ENCODE measurements around the gene KCNJ18.
"Not testable (repeated sequence)": the region's sequence is repeated elsewhere in the genome, so short reads cannot be mapped to it uniquely, and the experiment has no call there.

Gene KCNJ18

DNA sequence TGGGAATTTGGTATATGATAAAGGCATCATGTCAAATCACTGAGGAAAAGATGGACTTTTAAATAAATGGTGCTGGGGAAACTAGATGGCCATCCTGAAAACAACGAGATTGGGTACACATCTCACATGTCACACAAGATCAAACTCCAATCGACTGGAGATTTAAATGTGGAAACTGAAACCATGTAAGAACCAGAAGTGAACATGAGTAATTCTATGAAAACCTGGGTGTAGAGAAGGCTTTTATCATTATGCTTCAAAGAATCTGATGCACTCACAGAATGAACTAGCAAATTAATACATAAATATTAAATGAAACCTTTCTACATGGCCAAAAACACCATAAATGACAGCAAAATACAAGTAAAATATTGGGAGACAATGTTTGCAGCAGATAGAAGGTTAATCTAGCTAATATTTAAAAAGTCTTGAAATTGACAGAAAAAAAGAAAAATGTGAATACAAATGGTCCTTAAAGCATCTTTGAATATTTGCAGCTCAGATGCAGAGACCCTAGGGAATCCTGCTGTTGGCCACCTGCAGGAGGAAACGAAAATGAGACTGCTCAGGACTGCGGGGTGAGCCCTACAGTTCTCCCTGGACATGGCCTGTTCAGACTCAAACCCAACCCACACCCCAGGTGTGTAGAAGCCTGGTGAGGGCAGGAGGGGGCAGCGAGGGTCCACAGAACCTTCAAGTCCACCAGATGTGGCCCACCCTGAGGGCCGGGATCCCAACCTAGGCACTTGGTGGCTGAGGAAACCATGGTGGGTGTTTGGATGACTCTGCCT is 32.1 kb downstream of the KCNJ18 start:
- not testable (repeated sequence) for DNase-seq (ENCODE audit: low read depth, low spot score)

DNA sequence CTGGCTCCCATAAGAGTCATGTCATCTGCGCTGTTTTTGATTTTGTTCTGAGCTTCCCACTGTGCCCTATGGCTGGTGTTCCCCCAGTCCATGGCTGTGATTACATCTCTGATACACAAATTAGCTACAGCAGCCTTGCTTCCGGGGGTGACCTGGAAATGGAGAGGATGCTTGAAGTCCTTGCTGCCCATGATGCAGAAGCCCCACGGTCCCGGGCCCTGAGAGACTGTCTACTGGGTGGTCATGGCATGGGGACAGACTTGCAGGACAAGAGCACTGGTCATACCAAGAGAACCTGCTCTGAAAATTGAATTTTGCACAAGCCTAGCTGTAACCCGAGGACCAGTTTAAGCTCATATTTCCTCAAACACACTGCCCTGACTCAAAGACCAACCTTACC is 38.8 kb downstream of the KCNJ18 start:
- not testable (repeated sequence) for DNase-seq (ENCODE audit: low read depth, low spot score)

GRCh38 chr17:21733931-21734330 is 41.6 kb downstream of the KCNJ18 start:
- DNase-seq (ENCODE audit: low read depth, low spot score): not testable (repeated sequence)

DNA sequence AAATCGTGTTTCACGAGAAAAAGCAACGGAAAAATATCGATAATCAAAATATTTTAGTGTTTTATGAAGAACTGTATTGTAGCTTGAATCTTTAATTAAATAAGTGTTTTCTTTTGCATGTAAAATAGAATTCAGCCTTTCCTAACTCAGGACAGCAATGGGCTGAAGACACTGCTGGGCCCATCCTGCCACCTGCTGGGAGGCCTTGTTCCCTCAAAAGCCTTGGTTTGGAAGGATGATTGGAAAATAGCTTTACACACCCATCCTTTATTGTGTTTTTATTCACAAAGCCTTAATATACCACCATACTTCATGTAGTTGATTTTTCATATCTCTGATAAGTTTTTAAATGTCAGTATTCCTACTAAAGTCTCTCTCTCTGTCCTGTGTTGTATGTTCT is 43.5 kb downstream of the KCNJ18 start:
- DNase-seq (ENCODE audit: low read depth, low spot score): not testable (repeated sequence)

- not testable (repeated sequence) for DNase-seq (ENCODE audit: low read depth, low spot score)
These were observed 44.8 kb downstream of the KCNJ18 start for GRCh38 chr17:21737015-21737580.

GRCh38 chr17:21738241-21738640 is 45.9 kb downstream of the KCNJ18 start:
- DNase-seq (ENCODE audit: low read depth, low spot score): not testable (repeated sequence)

DNA sequence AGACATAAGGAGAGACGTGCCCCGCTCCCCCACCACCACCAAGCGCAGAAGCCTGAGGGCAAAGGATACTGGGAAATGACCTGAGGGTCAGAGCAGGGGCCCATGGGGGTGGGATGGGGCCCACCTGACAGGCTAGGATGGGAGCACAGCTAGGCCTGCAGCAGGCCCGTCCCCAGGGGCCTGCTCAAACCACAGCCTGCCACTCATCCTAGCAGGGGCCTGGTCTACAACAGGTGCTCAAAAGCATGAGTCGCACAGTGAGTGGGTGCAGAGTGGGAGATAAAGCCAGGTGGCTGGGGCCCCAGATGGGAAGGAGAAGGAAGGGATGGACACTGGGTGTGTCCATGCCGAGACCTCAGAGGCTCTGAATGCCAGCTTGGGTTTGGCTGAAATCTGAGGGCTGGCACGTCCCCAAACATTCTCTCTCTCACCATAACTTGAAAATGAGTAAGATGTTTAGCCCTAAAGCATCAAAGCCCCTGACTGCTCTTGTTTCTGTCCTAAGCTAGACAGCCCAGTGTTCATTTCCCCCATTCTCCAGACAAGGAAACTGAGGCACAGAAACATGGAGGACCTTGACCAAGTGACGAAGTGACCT is 46.7 kb downstream of the KCNJ18 start:
- DNase-seq (ENCODE audit: low read depth, low spot score): not testable (repeated sequence)

- not testable (repeated sequence) for DNase-seq (ENCODE audit: low read depth, low spot score)
These were observed 47.2 kb downstream of the KCNJ18 start for GRCh38 chr17:21739485-21739884.

DNA sequence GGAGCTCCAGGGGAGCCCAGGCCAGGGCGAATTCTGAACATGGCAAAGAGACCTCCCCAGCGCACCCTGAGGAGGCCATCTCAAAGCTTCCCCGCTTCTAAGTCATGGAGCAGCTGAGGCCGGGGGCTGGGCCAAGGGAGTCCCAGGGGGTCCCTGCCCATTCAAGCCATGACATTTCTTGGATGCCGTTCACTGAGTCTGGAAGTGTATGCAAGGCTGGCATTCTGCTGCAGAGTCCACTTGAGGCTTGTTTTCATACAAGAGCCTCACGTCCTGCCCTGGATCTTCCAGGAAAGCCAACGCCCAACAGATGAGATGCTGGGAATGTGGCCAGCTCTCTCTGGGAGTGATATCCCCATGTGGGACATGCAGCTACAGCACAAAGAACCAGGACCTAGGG is 48.5 kb downstream of the KCNJ18 start:
- not testable (repeated sequence) for DNase-seq (ENCODE audit: low read depth, low spot score)

- DNase-seq (ENCODE audit: low read depth, low spot score): not testable (repeated sequence)
These were observed 49.2 kb downstream of the KCNJ18 start for GRCh38 chr17:21741520-21741919.

DNA sequence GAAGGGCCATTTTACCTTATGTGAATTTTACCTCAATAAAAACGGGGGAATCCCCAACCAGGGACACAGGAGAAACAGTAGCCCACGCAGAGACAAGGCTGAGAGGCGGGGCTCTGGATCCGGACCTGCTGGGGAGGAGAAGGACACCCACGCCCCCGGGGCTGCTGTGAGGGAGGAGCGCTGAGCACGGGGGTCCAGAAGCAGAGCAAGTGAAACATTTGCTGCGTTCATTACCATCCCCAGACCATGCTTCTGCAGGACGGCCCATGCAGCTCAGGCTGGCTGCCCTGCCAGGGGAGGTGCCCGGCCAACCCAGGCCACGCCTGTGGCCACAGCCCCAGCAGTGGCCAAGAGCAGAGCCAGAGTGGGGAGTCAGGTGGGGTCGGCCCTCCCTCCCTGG is 50.0 kb downstream of the KCNJ18 start:
- DNase-seq (ENCODE audit: low read depth, low spot score): no peak

DNA sequence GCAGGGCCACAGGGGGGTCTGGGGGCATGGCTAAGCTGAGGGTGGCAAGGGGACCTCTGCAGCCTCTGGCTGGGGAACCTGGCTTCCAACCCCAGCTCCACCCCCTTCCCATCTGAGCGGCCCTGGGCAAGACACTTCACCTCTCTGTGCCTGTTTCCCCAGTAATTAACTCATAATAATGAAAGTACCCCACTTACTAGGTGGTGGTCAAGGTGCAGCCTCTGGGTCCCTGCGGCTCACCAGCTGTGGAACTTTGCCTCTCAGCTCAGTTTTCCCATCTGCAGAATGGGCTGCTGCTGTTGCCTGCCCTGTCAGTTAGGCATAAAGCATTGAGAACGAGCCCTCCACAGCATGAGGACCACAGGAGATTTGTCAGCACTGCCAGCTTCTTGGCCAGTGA is 51.8 kb downstream of the KCNJ18 start:
- not testable (repeated sequence) for DNase-seq (ENCODE audit: low read depth, low spot score)

DNA sequence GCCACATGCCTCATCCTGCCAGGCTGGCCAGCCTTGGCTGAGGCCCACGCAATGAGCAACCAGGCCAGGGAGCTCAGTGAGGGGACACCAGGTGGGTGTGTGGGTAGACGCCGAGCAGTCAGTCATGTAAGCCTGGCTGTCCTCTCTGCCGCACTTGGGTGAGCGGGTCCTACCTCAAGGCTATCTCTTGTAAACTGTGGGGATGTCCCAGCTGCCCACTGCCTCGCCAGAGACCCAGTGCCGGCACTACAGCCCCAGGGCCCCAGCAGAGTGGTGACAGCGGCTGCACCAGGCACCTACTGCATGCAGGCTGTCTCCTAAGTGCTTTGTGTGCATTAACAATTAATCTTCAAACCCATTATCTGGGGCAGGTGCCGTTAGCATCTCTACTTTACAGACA is 52.3 kb downstream of the KCNJ18 start:
- not testable (repeated sequence) for DNase-seq (ENCODE audit: low read depth, low spot score)

GRCh38 chr17:21745385-21746054 is 53.2 kb downstream of the KCNJ18 start:
- DNase-seq (ENCODE audit: low read depth, low spot score): not testable (repeated sequence)

GRCh38 chr17:21746415-21746814 is 54.1 kb downstream of the KCNJ18 start:
- DNase-seq (ENCODE audit: low read depth, low spot score): not testable (repeated sequence)

- not testable (repeated sequence) for DNase-seq (ENCODE audit: low read depth, low spot score)
These were observed 55.0 kb downstream of the KCNJ18 start for GRCh38 chr17:21747195-21747915.

- not testable (repeated sequence) for DNase-seq (ENCODE audit: low read depth, low spot score)
These were observed 56.4 kb downstream of the KCNJ18 start for GRCh38 chr17:21748686-21749085.

- not testable (repeated sequence) for DNase-seq (ENCODE audit: low read depth, low spot score)
These were observed 57.6 kb downstream of the KCNJ18 start for GRCh38 chr17:21749696-21750531.

DNA sequence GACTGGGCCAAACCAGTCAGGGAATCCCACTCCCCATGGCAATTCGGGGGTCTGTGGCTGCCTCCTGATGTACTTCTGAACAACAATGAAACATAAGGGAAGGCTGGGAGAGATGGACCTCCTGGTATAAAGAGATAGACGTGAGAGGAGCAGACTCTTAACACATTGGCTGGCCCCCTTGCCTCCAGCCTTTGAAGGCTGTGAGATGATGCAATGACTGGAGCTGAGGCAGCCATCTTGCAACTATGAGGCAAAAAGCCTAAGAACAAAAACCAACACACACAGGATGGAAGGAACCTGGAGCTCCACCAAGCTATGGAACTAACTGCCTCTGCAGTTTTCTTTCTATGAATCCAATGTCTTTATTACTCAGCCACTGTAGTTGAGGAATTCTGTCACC is 58.8 kb downstream of the KCNJ18 start:
- DNase-seq (ENCODE audit: low read depth, low spot score): not testable (repeated sequence)
